Panc1 (cell line): Measurements from ENCODE around the gene RNF224.

ENCODE experiments used
- CTCF ChIP-seq: fragments of 450-650 bp; IDR thresholded peaks from 2 replicates; pipeline ENCODE4 v1.5.1; 2017; ENCODE audit warnings: mild to moderate bottlenecking
- SIN3A ChIP-seq: IDR thresholded peaks from 2 replicates; pipeline ENCODE4 v1.6.1; 2012; ENCODE audit warnings: low read depth, mild to moderate bottlenecking, low read length, moderate library complexity, borderline replicate concordance; ENCODE audit not compliant: insufficient read depth
- TCF7L2 ChIP-seq: IDR thresholded peaks from 2 replicates; pipeline ENCODE4 v1.6.1; 2011; ENCODE audit warnings: mild to moderate bottlenecking, low read depth, low read length, inconsistent platforms

- no peak for TF ChIP-seq CTCF
- TF ChIP-seq TCF7L2 = no peak
- TF ChIP-seq SIN3A = no peak
These were observed 43.8 kb downstream of the RNF224 start for GRCh38 chr9:137270929-137271695.
